Thyroid gland (tissue), 4 donors: ENCODE results near the gene POLR2B.

Source experiments
- CTCF ChIP-seq, 6 experiments: fragments of 200-600 bp in 3 of 6; fragments of 450-650 bp in 3 of 6; sonication (generic) in 3 of 6; IDR thresholded peaks; one replicate each; pipeline ENCODE4 v1.5.1; 2016 to 2019; ENCODE audit warnings: antibody characterized with exemption in 6 of 6, mild to moderate bottlenecking in 2 of 6, inconsistent platforms in 1 of 6, moderate library complexity in 1 of 6
- POLR2A ChIP-seq, 2 donors: fragments of 450-650 bp; IDR thresholded peaks; one replicate each; pipeline ENCODE4 v1.6.1; 2017; ENCODE audit warnings: antibody characterized with exemption in 2 of 2, mild to moderate bottlenecking in 2 of 2, moderate library complexity in 1 of 2

- no peak for TF ChIP-seq CTCF (IDR thresholded peaks at IDR 0.05)
- no peak for TF ChIP-seq POLR2A (IDR thresholded peaks at IDR 0.05)
Observed at GRCh38 chr4:56986952-56987351, 8.3 kb downstream of the POLR2B start.
